ENCODE results near the gene OSBP2.

The OSBP2 gene

DNA sequence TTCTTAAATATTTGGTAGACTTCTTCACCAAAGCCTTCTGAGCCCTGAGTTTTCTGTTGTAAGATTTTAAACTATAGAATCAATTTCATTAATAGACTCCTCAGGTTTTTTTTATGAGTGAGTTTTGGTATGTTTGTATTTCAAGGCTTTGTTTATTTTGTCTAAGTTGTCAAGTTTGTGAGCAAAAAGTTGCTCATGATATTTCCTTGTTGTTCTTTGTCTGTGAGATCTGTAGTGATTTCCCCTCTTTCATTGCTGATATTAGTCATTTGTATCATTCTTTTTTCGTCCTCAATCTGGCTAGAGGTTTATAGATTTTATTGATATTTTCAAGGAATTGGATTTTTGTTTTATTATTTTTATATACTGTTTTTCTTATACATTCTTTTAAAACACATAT is 152.9 kb downstream of the OSBP2 start:
- Histone ChIP-seq H3K36me3 (replicated peaks) (no peaks in the 10 kb centered on the region), H3K9me3 (no peaks in the 10 kb centered on the region), H3K4me3 (no peak overlapping the region), H3K4me1 (no peaks in the 10 kb centered on the region), H3K27me3 (ENCODE audit: low read depth) (peaks cover 3% of the 10 kb centered on the region; the same call in 1 of the 2 replicates)
- in situ Hi-C loops (cut with MboI; ENCODE audit: low sequenced_read_pairs): no loop called here
- no peak for DNase-seq (ENCODE audit: low spot score in 2 of 2)

GRCh38 chr22:30855266-30855665 is 160.6 kb downstream of the OSBP2 start:
- DNase-seq (ENCODE audit: low spot score in 2 of 2): no peak
- Histone ChIP-seq H3K9me3 (no peaks in the 10 kb centered on the region), H3K4me1 (no peaks in the 10 kb centered on the region), H3K4me3 (no peak overlapping the region), H3K27me3 (ENCODE audit: low read depth) (no peaks in the 10 kb centered on the region), H3K36me3 (replicated peaks) (no peaks in the 10 kb centered on the region)
- in situ Hi-C loops (cut with MboI; ENCODE audit: low sequenced_read_pairs): no loop called here

DNA sequence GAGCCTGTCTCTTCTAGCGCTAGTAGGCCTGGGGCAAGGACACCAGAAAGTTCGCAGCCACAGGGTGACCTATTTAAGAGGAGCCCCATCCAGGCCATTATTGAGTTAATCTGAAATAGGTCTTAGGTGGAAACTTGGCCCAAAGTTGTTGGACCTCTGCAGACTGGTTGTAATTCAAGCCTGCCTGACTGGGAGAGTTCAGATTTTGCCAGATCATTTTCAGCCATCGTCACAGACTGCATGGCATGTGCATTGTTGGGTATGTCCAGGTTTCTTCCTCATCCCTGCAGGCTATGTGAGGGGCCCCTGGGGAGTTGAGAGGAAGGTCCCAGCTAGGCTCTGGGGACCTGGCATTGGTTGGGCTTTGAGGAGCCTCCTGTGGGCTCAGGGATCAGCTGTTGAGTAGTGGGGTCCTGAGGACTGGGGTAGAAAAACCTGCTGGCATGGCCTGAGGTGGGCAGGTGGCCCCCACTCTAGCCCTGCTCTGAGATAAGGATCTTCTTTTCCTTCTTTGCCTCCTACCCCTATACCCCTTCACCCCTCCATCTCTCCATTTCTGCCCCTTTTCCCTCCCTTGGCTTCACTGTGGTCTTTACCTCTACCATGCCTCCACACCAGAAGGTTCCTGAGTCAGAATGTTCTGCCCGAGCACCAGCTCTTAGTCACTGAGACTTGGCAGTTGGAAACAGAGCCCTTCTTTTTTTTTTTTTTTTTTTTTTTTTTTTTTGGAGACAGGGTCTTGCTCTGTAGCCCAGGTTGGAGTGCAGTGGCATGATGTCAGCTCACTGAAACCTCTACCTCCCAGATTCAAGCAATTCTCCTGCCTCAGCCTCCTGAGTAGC is 161.2 kb downstream of the OSBP2 start:
- no peaks in the 10 kb centered on the region for H3K9me3 ChIP-seq
- H3K27me3 ChIP-seq (ENCODE audit: low read depth): no peaks in the 10 kb centered on the region
- no peaks in the 10 kb centered on the region for H3K4me1 ChIP-seq
- H3K36me3 ChIP-seq (replicated peaks): no peaks in the 10 kb centered on the region
- DNase-seq (ENCODE audit: low spot score in 2 of 2): no peak
- in situ Hi-C loops (cut with MboI; ENCODE audit: low sequenced_read_pairs): no loop called here
- no peak overlapping the region for H3K4me3 ChIP-seq

- in situ Hi-C loops (cut with MboI; ENCODE audit: low sequenced_read_pairs): no loop called here
- H3K4me1 ChIP-seq: no peaks in the 10 kb centered on the region
- DNase-seq (ENCODE audit: low spot score in 2 of 2): no peak
- H3K9me3 ChIP-seq: no peaks in the 10 kb centered on the region
- no peaks in the 10 kb centered on the region for H3K27me3 ChIP-seq (ENCODE audit: low read depth)
- H3K4me3 ChIP-seq: no peak overlapping the region
- H3K36me3 ChIP-seq (replicated peaks): no peaks in the 10 kb centered on the region
Measured at GRCh38 chr22:30856741-30857502, 162.2 kb downstream of the OSBP2 start.

DNA sequence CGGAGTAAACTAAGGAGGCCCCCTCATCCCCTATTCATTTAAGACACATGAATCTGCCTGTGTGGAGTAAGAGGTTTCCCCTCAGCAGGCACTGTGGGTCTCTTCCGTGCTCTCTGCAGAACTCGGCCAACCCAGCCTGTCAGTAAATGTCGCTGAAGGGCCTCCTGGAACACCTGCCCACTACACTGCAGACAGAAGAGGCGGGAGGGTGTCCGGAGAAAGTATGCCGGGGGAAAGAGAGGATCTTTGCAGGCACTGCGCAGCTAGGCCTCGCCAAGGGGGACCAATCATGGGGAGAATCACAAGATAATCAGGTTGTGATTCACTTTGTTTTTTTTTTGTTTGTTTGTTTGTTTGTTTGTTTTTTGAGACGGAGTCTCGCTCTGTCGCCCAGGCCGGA is 163.1 kb downstream of the OSBP2 start:
- in situ Hi-C loops (cut with MboI; ENCODE audit: low sequenced_read_pairs): no loop called here

GRCh38 chr22:30858976-30859713 is 164.5 kb downstream of the OSBP2 start:
- no peaks in the 10 kb centered on the region for H3K27me3 ChIP-seq (ENCODE audit: low read depth)
- no peaks in the 10 kb centered on the region for H3K4me1 ChIP-seq
- no peak for DNase-seq (ENCODE audit: low spot score in 2 of 2)
- H3K4me3 ChIP-seq: no peak overlapping the region
- no peaks in the 10 kb centered on the region for H3K36me3 ChIP-seq (replicated peaks)
- in situ Hi-C loops (cut with MboI; ENCODE audit: low sequenced_read_pairs): no loop called here
- H3K9me3 ChIP-seq: no peaks in the 10 kb centered on the region

More for the DNA sequence above, 163.1 kb downstream of the OSBP2 start:
- Histone ChIP-seq H3K9me3 (no peaks in the 10 kb centered on the region), H3K4me1 (no peaks in the 10 kb centered on the region), H3K27me3 (ENCODE audit: low read depth) (no peaks in the 10 kb centered on the region), H3K36me3 (replicated peaks) (no peaks in the 10 kb centered on the region), H3K4me3 (no peak overlapping the region)
- DNase-seq (ENCODE audit: low spot score in 2 of 2): no peak

DNA sequence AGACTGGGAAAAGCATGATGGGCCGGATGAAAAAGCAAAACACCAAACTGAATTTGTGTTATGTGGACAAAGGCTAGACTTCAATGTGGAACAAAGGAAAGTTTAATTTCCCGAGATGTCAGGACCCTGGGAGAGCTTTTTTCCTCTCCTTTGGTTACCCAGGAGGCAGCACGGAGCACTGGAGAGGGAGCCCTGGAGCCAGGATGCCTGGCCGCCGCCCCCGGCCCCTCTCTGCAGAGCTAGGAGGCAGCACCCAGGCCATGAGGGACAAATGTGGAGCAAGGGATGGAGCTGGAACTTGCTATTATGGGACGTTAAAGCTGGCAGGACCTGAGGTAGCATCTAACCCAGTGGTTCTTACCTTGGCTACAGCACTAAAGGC is 165.0 kb downstream of the OSBP2 start:
- H3K9me3 ChIP-seq: no peaks in the 10 kb centered on the region
- no peaks in the 10 kb centered on the region for H3K36me3 ChIP-seq (replicated peaks)
- no peaks in the 10 kb centered on the region for H3K27me3 ChIP-seq (ENCODE audit: low read depth)
- no peak overlapping the region for H3K4me3 ChIP-seq
- in situ Hi-C loops (cut with MboI; ENCODE audit: low sequenced_read_pairs): no loop called here
- no peaks in the 10 kb centered on the region for H3K4me1 ChIP-seq
- DNase-seq (ENCODE audit: low spot score in 2 of 2): no peak

DNA sequence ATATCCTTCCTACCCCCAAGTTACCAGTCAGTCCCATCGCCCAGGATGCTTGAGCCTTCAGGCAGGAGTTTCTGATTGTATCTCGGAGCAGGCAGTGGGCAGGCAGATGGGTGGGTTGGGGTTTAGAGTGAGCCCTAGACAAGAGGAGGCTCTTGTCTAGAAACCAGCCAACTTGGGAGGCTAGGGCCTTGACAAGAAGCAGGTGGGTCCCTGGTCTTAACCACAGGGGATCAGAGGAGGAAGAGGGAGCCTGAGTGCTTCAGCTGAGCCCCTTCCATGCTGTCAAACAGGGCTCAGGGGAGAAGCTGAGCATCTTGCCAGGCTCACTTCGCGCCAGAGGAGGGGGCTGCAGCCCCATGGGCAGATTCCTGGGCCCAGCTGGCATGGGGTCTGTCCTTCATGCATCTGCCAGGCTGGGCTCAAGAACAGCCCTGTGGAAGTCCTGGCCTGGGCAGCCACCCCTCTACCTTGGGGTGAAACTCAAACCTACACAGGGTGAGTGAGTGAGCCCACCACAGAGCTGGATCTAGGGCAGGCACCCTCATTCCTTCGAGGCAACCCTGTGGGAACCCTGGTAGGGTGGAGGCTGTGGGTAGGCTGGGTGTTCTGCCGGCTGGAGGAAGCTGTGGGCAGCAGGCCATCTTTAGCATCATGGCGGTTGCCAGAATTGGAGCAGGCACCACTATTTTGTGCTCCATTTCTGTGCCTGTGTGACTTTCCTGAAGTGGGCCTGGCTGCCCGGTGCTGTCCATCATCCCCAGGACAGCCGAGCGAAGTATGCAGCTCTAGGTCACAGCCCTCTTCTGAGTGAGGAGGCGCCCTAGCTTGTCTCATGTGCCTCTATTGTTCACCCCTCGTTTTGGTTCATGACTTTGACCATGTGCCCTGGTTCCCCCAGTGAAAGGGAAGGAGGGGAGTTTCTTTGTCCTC is 165.8 kb downstream of the OSBP2 start:
- H3K4me1 ChIP-seq: no peaks in the 10 kb centered on the region
- no peaks in the 10 kb centered on the region for H3K27me3 ChIP-seq (ENCODE audit: low read depth)
- no peak overlapping the region for H3K4me3 ChIP-seq
- in situ Hi-C loops (cut with MboI; ENCODE audit: low sequenced_read_pairs): no loop called here
- no peak for DNase-seq (ENCODE audit: low spot score in 2 of 2)
- H3K9me3 ChIP-seq: no peaks in the 10 kb centered on the region
- H3K36me3 ChIP-seq (replicated peaks): no peaks in the 10 kb centered on the region

DNA sequence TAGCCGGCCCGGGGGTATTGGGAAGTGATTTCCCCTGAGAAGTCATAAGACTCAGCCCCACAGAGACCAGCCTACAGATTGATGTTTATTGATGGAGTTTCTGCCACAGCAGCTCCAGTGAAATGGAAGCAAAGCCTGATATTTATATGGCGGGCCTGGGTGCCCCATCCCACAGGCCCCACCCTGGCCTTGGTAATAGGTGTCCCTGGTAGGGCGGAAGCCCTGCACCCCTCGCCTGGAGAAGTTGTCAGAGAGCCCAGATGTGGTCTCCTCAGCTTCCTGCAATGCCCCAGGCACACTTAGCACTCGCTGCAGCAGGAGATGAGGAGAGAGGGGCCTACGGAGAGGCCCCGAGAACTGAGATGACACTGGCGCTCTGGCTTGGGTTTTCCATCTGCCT is 166.5 kb downstream of the OSBP2 start:
- H3K4me3 ChIP-seq: no peak overlapping the region
- in situ Hi-C loops (cut with MboI; ENCODE audit: low sequenced_read_pairs): no loop called here
- no peaks in the 10 kb centered on the region for H3K4me1 ChIP-seq
- DNase-seq (ENCODE audit: low spot score in 2 of 2): no peak
- no peaks in the 10 kb centered on the region for H3K36me3 ChIP-seq (replicated peaks)
- H3K27me3 ChIP-seq (ENCODE audit: low read depth): no peaks in the 10 kb centered on the region
- no peaks in the 10 kb centered on the region for H3K9me3 ChIP-seq

DNA sequence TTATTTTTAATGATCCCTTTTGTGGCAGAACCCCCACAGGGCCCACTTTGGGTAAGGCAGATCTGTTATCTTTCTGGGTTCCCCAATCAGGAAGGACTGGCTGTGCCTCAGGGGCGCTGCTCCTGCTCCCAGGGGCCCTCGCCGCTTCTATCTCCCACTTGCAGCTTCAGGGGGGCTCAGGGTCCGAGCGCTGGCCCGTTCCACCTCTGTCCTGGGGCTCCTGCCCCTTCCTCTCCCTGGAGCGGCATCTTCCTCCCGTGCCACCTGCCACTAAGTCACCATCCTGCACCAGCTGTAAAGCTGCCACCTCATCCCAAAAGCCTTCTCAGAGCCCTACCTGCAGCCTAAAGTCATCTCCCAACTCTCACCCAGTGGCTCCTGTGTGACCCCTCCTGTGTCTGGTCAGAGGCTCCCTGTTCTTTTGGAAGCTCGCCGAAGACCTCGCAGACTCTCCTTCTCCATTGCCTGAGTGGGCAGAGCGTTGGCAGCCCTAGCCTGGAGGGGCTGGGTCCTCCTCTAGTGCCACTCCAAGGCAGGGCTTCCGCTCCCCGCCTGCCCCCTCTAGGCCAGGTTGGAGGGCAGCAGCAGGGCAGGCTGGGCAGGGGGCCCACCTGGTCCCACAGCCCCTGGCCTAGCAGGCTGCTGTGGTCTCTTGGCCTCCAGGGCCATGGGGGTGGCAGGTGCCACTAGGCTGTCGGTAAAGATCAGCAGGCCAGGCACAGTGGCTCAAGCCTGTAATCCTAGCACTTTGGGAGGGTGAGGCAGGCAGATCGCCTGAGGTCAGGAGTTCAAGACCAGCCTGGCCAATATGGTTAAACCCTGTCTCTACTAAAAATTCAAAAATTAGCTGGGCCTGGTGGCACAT is 167.2 kb downstream of the OSBP2 start:
- no peaks in the 10 kb centered on the region for H3K4me1 ChIP-seq
- DNase-seq (ENCODE audit: low spot score in 2 of 2): no peak
- H3K27me3 ChIP-seq (ENCODE audit: low read depth): no peaks in the 10 kb centered on the region
- H3K36me3 ChIP-seq (replicated peaks): no peaks in the 10 kb centered on the region
- no peak overlapping the region for H3K4me3 ChIP-seq
- H3K9me3 ChIP-seq: no peaks in the 10 kb centered on the region
- in situ Hi-C loops (cut with MboI; ENCODE audit: low sequenced_read_pairs): no loop called here

DNA sequence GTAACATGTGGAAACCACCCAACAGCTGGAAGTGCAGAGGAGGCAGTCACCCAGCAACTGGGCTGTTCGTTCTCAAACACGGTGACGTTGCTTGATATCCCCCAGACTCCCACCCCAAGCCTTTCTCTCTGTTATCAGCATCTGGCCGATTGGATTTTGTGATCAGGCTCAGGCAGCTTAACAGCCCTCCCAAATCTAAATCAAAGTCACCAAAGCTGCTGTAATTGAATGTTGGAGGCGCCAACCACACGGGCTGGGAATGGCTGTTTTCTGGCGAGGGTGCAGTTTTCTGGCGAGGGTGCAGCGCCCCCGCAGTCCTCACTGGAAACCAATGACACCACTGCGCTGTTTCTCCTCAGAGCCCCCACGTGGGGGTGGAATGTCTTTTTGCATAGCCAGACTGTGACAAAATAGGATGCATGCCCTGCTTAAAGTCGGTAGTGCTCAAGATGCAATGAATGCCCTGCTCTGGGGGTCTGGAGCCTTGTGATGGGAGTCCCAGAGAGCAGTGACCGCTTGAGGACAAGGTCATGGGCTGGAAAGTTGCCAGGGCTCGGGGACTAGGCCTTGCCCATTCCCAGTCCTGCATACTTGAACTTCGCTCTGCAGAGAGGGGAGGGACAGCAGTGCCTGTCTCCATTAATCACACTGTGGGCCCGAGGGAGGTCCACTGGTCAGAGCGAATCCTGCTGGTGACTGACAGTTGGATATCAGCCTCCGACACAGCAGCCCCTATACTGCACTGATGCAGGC is 168.6 kb downstream of the OSBP2 start:
- peak in 1 of 2 experiments; percentile 6 for DNase-seq (ENCODE audit: low spot score in 2 of 2)
- Histone ChIP-seq H3K9me3 (no peaks in the 10 kb centered on the region), H3K4me3 (no peak overlapping the region), H3K27me3 (ENCODE audit: low read depth) (no peaks in the 10 kb centered on the region), H3K36me3 (replicated peaks) (no peaks in the 10 kb centered on the region), H3K4me1 (no peaks in the 10 kb centered on the region)
- in situ Hi-C loops (cut with MboI; ENCODE audit: low sequenced_read_pairs): no loop called here
